ENCODE measurements around the gene ARHGEF10L.

DNA sequence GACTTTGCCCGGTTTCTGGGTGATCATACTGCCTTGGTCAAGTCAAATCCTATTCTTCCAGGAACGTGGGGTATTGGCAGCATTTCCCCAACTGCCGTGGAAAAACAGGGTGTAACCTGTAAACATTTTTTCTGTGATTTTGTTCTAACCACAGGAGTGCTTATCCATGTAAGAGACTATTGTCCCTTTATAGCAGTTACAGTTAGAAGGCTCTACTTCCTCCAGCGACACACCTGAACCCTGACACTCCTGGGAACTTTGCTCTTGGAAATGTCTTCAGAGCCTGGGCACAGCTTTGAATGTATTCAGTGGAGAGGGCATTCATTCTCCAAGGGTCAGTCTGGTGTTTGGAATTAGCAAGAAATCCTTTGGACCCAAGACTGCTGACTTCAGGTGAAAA lies 26.4 kb upstream of the ARHGEF10L start:
- no peak for TF ChIP-seq EZH2 (IDR thresholded peaks at IDR 0.05; ENCODE audit: low read depth)
- TF ChIP-seq, protein P1, sequence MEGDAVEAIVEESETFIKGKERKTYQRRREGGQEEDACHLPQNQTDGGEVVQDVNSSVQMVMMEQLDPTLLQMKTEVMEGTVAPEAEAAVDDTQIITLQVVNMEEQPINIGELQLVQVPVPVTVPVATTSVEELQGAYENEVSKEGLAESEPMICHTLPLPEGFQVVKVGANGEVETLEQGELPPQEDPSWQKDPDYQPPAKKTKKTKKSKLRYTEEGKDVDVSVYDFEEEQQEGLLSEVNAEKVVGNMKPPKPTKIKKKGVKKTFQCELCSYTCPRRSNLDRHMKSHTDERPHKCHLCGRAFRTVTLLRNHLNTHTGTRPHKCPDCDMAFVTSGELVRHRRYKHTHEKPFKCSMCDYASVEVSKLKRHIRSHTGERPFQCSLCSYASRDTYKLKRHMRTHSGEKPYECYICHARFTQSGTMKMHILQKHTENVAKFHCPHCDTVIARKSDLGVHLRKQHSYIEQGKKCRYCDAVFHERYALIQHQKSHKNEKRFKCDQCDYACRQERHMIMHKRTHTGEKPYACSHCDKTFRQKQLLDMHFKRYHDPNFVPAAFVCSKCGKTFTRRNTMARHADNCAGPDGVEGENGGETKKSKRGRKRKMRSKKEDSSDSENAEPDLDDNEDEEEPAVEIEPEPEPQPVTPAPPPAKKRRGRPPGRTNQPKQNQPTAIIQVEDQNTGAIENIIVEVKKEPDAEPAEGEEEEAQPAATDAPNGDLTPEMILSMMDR (conservative IDR thresholded peaks at IDR 0.05), result no peak
